ENCODE measurements around the gene RSRC1. TPM values are rescaled to one million over a fixed set of nuclear protein-coding genes. Genes with fewer than 3 reads are reported as not detected.

Gene RSRC1
- total and polyA plus RNA-seq, 3 experiments from 2014 or later: 32.9 to 43.3 (median 35.4) TPM

DNA sequence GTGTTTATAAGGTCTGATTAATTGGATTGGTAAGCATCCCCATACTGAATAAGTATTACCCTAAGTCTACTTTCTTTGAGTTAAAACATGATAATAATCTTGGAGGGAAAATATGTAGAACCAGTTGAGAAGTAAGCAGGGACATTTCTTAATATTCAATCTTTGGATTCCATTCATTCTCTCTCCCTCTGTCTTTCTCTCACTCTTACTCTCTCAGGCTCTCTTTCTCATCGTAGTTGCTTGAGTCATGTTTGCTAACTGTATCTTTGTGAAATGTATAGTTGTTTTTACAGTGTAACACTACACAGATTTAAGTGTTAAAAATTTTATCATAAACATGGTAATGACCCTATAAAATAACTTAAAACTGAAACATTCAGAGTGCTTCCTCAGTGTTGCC is 163.8 kb downstream of the RSRC1 start:
- ChIA-PET CTCF (no interaction called here), POLR2A (no interaction called here)
- Mint-ChIP-seq H3K27ac (peak overlapping the region in 1 of 8 donors; percentile 71), H3K9me3 (peaks cover 0 to 23% (median 4%) of the 10 kb centered on the region in 5 donors), H3K27me3 (no peaks in the 10 kb centered on the region), H3K4me1 (no peaks in the 10 kb centered on the region), H3K36me3 (peaks cover 18 to 68% (median 42%) of the 10 kb centered on the region in 3 donors), H3K4me3 (no peak overlapping the region)
- H3K9me3 ChIP-seq (ENCODE audit: low read length): no peaks in the 10 kb centered on the region
- DNase-seq: no peak
- H3K36me3 ChIP-seq (ENCODE audit: insufficient read depth, low read length): no peaks in the 10 kb centered on the region
- no peak overlapping the region for H3K4me3 ChIP-seq (ENCODE audit: low read length)
- no peak overlapping the region for H3K27ac ChIP-seq (ENCODE audit: low read depth, low read length)
- H3K4me1 ChIP-seq (ENCODE audit: insufficient read depth, low read length): no peaks in the 10 kb centered on the region
- no peaks in the 10 kb centered on the region for H3K27me3 ChIP-seq (ENCODE audit: insufficient read depth, low read length, poor library complexity, severe bottlenecking)

DNA sequence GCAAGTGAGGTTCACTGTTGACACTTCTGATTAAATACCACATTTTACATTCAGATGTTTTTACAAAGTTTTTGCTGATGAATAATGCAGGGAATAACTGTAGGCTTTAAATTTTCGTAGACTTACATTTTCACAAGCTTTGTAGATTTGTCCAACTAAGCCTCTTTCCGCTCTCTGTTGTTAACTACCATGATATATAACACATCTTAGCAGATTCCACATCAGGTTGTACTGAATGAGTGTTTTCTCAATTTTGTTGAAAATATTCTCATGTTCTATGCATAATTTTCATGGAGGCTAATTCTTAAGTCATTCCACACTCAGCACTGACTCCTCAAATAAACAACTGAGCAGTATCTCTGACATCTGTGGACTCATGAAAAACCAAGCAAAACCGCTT is 168.3 kb downstream of the RSRC1 start:
- DNase-seq: no peak
- Mint-ChIP-seq H3K27me3 (no peaks in the 10 kb centered on the region), H3K4me1 (no peaks in the 10 kb centered on the region), H3K9me3 (peaks cover 0 to 28% (median 4%) of the 10 kb centered on the region in 5 donors), H3K36me3 (peaks cover 20 to 73% (median 40%) of the 10 kb centered on the region in 3 donors), H3K27ac (no peak overlapping the region), H3K4me3 (no peak overlapping the region)
- Histone ChIP-seq H3K36me3 (ENCODE audit: insufficient read depth, low read length) (no peaks in the 10 kb centered on the region), H3K4me1 (ENCODE audit: insufficient read depth, low read length) (no peaks in the 10 kb centered on the region), H3K4me3 (ENCODE audit: low read length) (no peak overlapping the region), H3K9me3 (ENCODE audit: low read length) (no peaks in the 10 kb centered on the region), H3K27ac (ENCODE audit: low read depth, low read length) (no peak overlapping the region), H3K27me3 (ENCODE audit: insufficient read depth, low read length, poor library complexity, severe bottlenecking) (no peaks in the 10 kb centered on the region)
- ChIA-PET CTCF (no interaction called here), POLR2A (no interaction called here)

DNA sequence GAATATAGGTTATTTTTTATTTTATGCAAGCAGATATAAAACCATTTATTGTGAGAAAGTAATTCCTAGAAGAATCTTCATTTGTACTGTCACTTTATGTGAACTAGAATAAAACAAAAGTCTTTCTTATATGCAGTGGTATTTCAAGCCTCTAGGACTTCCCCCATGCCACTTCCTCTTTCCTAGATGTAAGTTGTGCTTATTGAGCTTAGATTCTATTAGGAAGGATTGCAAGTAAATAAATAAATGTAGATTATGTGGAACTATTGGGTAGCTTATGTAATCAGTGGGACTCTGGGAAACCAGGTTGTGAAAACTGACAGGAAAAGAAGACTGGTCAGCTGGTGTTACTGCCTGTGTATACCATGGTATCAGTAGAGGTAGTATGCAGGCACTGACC is 169.7 kb downstream of the RSRC1 start:
- H3K4me1 Mint-ChIP-seq: no peaks in the 10 kb centered on the region
- Histone ChIP-seq H3K36me3 (ENCODE audit: insufficient read depth, low read length) (no peaks in the 10 kb centered on the region), H3K27ac (ENCODE audit: low read depth, low read length) (no peak overlapping the region), H3K27me3 (ENCODE audit: insufficient read depth, low read length, poor library complexity, severe bottlenecking) (no peaks in the 10 kb centered on the region), H3K4me3 (ENCODE audit: low read length) (no peak overlapping the region), H3K4me1 (ENCODE audit: insufficient read depth, low read length) (no peaks in the 10 kb centered on the region), H3K9me3 (ENCODE audit: low read length) (no peaks in the 10 kb centered on the region)
- ChIA-PET CTCF (interaction anchor here (1.2 kb wide), 1 partner anchor 9 kb away, joined by 3 read pairs; no protein-coding TSS in a partner anchor), POLR2A (no interaction called here)
- no peak overlapping the region for H3K4me3 Mint-ChIP-seq
- peaks cover 0 to 28% (median 4%) of the 10 kb centered on the region in 5 donors for H3K9me3 Mint-ChIP-seq
- DNase-seq: no peak
- peaks cover 16 to 66% (median 31%) of the 10 kb centered on the region in 3 donors for H3K36me3 Mint-ChIP-seq
- no peak overlapping the region for H3K27ac Mint-ChIP-seq
- H3K27me3 Mint-ChIP-seq: no peaks in the 10 kb centered on the region

DNA sequence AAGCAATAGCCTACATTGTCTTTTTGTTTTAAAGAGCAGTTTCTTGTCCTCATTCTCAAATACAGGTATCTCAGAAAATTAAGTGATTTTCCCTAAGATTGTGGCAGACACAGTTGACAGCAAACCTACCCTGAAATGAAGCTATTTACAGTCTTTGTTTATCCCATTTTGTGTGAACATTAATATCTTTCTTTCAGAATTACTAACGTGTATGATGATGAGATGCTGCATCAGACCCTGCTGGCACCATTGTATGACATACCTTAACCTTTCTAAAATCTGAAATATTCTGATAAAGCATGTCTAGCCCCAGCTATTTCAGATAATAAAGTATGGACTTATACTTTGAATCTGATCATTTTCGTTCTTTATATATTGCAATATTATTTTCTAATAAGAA is 185.9 kb downstream of the RSRC1 start:
- Mint-ChIP-seq H3K27me3 (no peaks in the 10 kb centered on the region), H3K36me3 (peaks cover 1 to 20% (median 4%) of the 10 kb centered on the region in 3 donors), H3K4me1 (no peaks in the 10 kb centered on the region), H3K4me3 (no peak overlapping the region), H3K9me3 (peaks cover 0 to 1% (median 0%) of the 10 kb centered on the region in 5 donors), H3K27ac (no peak overlapping the region)
- Histone ChIP-seq H3K36me3 (ENCODE audit: insufficient read depth, low read length) (no peaks in the 10 kb centered on the region), H3K27ac (ENCODE audit: low read depth, low read length) (no peak overlapping the region), H3K4me3 (ENCODE audit: low read length) (no peak overlapping the region), H3K27me3 (ENCODE audit: insufficient read depth, low read length, poor library complexity, severe bottlenecking) (no peaks in the 10 kb centered on the region), H3K4me1 (ENCODE audit: insufficient read depth, low read length) (no peaks in the 10 kb centered on the region), H3K9me3 (ENCODE audit: low read length) (no peaks in the 10 kb centered on the region)
- DNase-seq: no peak
- CTCF ChIA-PET: no interaction called here
- POLR2A ChIA-PET: no interaction called here

DNA sequence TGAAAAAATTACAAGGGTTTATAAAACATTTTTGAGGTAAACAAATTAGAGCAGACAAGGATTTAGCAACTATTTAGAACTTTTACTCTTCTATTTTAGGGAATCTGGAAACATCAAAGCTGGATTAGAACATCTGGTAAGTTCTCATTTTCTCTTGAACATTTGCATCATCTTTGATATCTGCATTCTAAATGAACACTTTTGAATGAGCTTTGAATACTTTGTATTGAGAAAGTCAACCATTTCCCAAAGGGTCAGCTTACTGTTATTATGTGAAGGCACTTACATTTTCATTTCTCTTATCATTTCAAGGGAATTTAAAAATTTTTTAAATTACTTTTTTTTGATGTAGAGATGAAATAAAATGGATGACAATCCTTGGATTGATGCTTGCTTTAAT is 188.1 kb downstream of the RSRC1 start:
- Histone ChIP-seq H3K4me3 (ENCODE audit: low read length) (no peak overlapping the region), H3K27me3 (ENCODE audit: insufficient read depth, low read length, poor library complexity, severe bottlenecking) (no peaks in the 10 kb centered on the region), H3K27ac (ENCODE audit: low read depth, low read length) (no peak overlapping the region), H3K9me3 (ENCODE audit: low read length) (no peaks in the 10 kb centered on the region), H3K36me3 (ENCODE audit: insufficient read depth, low read length) (no peaks in the 10 kb centered on the region), H3K4me1 (ENCODE audit: insufficient read depth, low read length) (no peaks in the 10 kb centered on the region)
- Mint-ChIP-seq H3K4me3 (no peak overlapping the region), H3K4me1 (no peaks in the 10 kb centered on the region), H3K36me3 (peaks cover 6 to 9% (median 8%) of the 10 kb centered on the region in 3 donors), H3K9me3 (no peaks in the 10 kb centered on the region), H3K27ac (no peak overlapping the region), H3K27me3 (no peaks in the 10 kb centered on the region)
- DNase-seq: no peak
- ChIA-PET POLR2A (no interaction called here), CTCF (no interaction called here)

DNA sequence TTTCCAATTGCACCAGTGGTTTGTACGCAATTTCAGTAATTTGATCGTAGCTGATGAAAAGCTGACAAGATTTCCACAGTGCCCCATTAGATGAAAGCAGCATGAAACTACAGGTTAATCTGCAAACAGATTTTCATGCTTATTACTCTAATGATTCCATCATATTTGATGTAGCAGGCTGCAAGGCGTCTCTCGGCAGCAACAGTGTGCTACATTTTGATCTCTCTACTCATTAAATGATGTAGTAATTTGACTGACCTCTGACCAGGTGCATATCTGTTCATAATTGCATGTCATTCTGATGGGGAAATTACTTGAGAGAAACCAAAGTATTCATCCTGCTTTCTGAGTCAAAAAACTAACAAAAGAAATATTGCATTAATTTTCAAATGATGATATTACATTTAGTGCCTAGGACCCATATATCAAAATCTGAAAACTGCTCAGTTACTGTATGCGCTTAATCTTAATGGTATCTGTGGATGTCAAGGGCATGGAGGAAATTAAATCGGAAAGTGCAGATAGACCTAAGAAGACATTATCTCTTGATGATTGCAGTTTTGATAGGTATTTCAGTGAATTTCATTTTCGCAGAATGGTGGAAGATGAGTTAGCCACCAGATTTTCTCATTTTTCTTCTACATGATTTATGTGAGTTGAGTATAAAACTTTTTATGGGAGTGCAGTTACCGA is 198.5 kb downstream of the RSRC1 start:
- H3K27ac Mint-ChIP-seq: no peak overlapping the region
- CTCF ChIA-PET: no interaction called here
- Histone ChIP-seq H3K36me3 (ENCODE audit: insufficient read depth, low read length) (no peaks in the 10 kb centered on the region), H3K9me3 (ENCODE audit: low read length) (no peaks in the 10 kb centered on the region), H3K27me3 (ENCODE audit: insufficient read depth, low read length, poor library complexity, severe bottlenecking) (no peaks in the 10 kb centered on the region), H3K4me3 (ENCODE audit: low read length) (no peak overlapping the region), H3K27ac (ENCODE audit: low read depth, low read length) (no peak overlapping the region), H3K4me1 (ENCODE audit: insufficient read depth, low read length) (no peaks in the 10 kb centered on the region)
- H3K9me3 Mint-ChIP-seq: no peaks in the 10 kb centered on the region
- peaks cover 0 to 4% (median 1%) of the 10 kb centered on the region in 3 donors for H3K36me3 Mint-ChIP-seq
- no peak for DNase-seq
- POLR2A ChIA-PET: no interaction called here
- H3K27me3 Mint-ChIP-seq: no peaks in the 10 kb centered on the region
- no peaks in the 10 kb centered on the region for H3K4me1 Mint-ChIP-seq
- no peak overlapping the region for H3K4me3 Mint-ChIP-seq

DNA sequence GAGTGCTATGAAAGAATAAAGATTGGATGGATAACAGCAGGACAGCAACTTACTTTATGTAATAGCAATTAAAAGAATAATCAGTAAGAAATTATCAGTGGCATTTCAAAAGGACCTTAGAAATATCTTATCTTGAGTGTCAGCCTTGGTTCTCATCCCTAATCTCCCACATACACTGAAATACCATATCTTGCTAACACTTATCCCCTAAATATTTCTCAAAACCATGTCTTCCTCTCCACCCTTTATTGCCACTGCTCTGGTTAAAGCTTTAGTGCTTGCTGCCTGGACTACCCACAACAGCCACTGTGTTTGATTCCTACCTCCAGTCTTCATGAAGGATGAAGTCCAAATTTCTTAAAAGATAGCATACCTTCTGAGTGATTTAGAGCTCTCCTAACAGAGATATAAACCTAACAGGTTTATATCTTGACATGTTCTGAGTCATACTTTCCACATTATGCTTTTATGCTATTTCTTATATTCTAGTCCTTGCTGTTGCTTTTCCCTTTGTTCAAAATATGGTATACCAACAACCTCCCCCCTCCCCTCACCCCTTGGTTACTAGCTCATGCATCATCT is 202.8 kb downstream of the RSRC1 start:
- H3K36me3 ChIP-seq (ENCODE audit: insufficient read depth, low read length): no peaks in the 10 kb centered on the region
- DNase-seq: no peak
- H3K27me3 ChIP-seq (ENCODE audit: insufficient read depth, low read length, poor library complexity, severe bottlenecking): no peaks in the 10 kb centered on the region
- POLR2A ChIA-PET: no interaction called here
- no peaks in the 10 kb centered on the region for H3K4me1 ChIP-seq (ENCODE audit: insufficient read depth, low read length)
- no peak overlapping the region for H3K27ac Mint-ChIP-seq
- H3K4me3 ChIP-seq (ENCODE audit: low read length): no peak overlapping the region
- H3K9me3 Mint-ChIP-seq: peaks cover 0 to 4% (median 0%) of the 10 kb centered on the region in 5 donors
- H3K4me1 Mint-ChIP-seq: no peaks in the 10 kb centered on the region
- CTCF ChIA-PET: no interaction called here
- H3K9me3 ChIP-seq (ENCODE audit: low read length): no peaks in the 10 kb centered on the region
- no peak overlapping the region for H3K27ac ChIP-seq (ENCODE audit: low read depth, low read length)
- H3K4me3 Mint-ChIP-seq: no peak overlapping the region
- H3K36me3 Mint-ChIP-seq: peaks cover 1 to 11% (median 2%) of the 10 kb centered on the region in 3 donors
- no peaks in the 10 kb centered on the region for H3K27me3 Mint-ChIP-seq

DNA sequence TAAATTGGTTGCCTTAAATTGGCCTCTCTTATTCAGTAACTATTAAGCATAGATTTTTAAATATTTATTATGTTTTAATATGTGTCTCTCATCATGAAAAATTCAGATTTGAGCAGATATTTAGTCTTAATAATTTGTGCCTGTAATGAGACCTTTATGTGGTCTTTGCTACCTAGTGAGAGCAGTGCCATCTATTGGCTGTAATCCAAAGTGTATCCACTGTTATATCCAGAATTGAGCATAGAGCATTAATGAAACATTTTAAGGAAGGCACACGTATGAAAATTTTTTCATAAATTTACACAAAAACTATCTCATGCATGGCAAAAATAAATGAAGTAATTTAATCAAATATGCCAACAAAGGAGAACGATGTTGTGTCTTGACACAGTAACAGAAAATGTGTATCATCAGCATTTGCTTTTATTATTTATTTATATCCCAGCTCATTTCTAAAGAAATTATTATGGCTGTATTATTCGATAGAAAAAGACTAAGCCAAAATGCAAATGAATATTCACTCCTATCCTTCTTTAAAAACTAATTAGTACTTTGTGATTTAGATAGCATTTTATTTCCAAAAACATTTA is 203.5 kb downstream of the RSRC1 start:
- no peak overlapping the region for H3K27ac ChIP-seq (ENCODE audit: low read depth, low read length)
- H3K4me3 Mint-ChIP-seq: no peak overlapping the region
- H3K4me1 Mint-ChIP-seq: no peaks in the 10 kb centered on the region
- ChIA-PET POLR2A (no interaction called here), CTCF (no interaction called here)
- no peak overlapping the region for H3K4me3 ChIP-seq (ENCODE audit: low read length)
- H3K27me3 ChIP-seq (ENCODE audit: insufficient read depth, low read length, poor library complexity, severe bottlenecking): no peaks in the 10 kb centered on the region
- H3K27me3 Mint-ChIP-seq: no peaks in the 10 kb centered on the region
- DNase-seq: no peak
- no peaks in the 10 kb centered on the region for H3K9me3 ChIP-seq (ENCODE audit: low read length)
- no peaks in the 10 kb centered on the region for H3K36me3 ChIP-seq (ENCODE audit: insufficient read depth, low read length)
- no peak overlapping the region for H3K27ac Mint-ChIP-seq
- no peaks in the 10 kb centered on the region for H3K4me1 ChIP-seq (ENCODE audit: insufficient read depth, low read length)
- peaks cover 0 to 4% (median 0%) of the 10 kb centered on the region in 5 donors for H3K9me3 Mint-ChIP-seq
- H3K36me3 Mint-ChIP-seq: peaks cover 1 to 11% (median 2%) of the 10 kb centered on the region in 3 donors
